ENCODE results near the gene TP53TG5. TPM values are rescaled to one million over a fixed set of nuclear protein-coding genes. Genes with fewer than 3 reads are reported as not detected.

Gene TP53TG5
- total RNA-seq, 2 donors from 2014 or later: 0.51 TPM; not detected in 1

GRCh38 chr20:45339799-45340198 is 38.3 kb downstream of the TP53TG5 start:
- Histone ChIP-seq H3K4me3 (no peak overlapping the region), H3K36me3 (no peaks in the 10 kb centered on the region), H3K27ac (peak overlapping the region; percentile 92 to 94), H3K9me3 (no peaks in the 10 kb centered on the region), H3K4me1 (replicated peaks) (peaks cover 26% of the 10 kb centered on the region), H3K27me3 (replicated peaks; ENCODE audit: insufficient read depth) (no peaks in the 10 kb centered on the region)
- no peak for DNase-seq (ENCODE audit: low spot score)
- intact Hi-C loops (cut with DNase I): no loop called here
- TF ChIP-seq CTCF (IDR thresholded peaks at IDR 0.05): no peak
- no peak for TF ChIP-seq POLR2AphosphoS5 (IDR thresholded peaks at IDR 0.05)
- TF ChIP-seq POLR2A (IDR thresholded peaks at IDR 0.05): no peak
- 70% methylated on average over 2 of the region's 2 CpGs for WGBS

- 62% methylated on average over 6 of the region's 6 CpGs for WGBS
- peaks cover 22% of the 10 kb centered on the region for H3K4me1 ChIP-seq (replicated peaks)
- peak overlapping the region; percentile 42 to 94 for H3K27ac ChIP-seq
- H3K4me3 ChIP-seq: no peak overlapping the region
- DNase-seq (ENCODE audit: low spot score): no peak
- H3K27me3 ChIP-seq (replicated peaks; ENCODE audit: insufficient read depth): no peaks in the 10 kb centered on the region
- H3K36me3 ChIP-seq: no peaks in the 10 kb centered on the region
- intact Hi-C loops (cut with DNase I): no loop called here
- no peaks in the 10 kb centered on the region for H3K9me3 ChIP-seq
- TF ChIP-seq POLR2A (IDR thresholded peaks at IDR 0.05): no peak
- TF ChIP-seq POLR2AphosphoS5 (IDR thresholded peaks at IDR 0.05): no peak
- no peak for TF ChIP-seq CTCF (IDR thresholded peaks at IDR 0.05)
Measured at GRCh38 chr20:45339084-45339483, 39.0 kb downstream of the TP53TG5 start.

- Histone ChIP-seq H3K4me3 (no peak overlapping the region), H3K4me1 (replicated peaks) (peaks cover 22% of the 10 kb centered on the region), H3K27me3 (replicated peaks; ENCODE audit: insufficient read depth) (no peaks in the 10 kb centered on the region), H3K9me3 (no peaks in the 10 kb centered on the region), H3K27ac (peak overlapping the region; percentile 42 to 54), H3K36me3 (no peaks in the 10 kb centered on the region)
- no peak for DNase-seq (ENCODE audit: low spot score)
- TF ChIP-seq POLR2AphosphoS5 (IDR thresholded peaks at IDR 0.05) (no peak), POLR2A (IDR thresholded peaks at IDR 0.05) (no peak), CTCF (IDR thresholded peaks at IDR 0.05) (no peak)
- intact Hi-C loops (cut with DNase I): no loop called here
- WGBS: 92% methylated on average over 11 of the region's 11 CpGs
Measured at GRCh38 chr20:45338121-45339030, 39.7 kb downstream of the TP53TG5 start.

- Histone ChIP-seq H3K27me3 (replicated peaks; ENCODE audit: insufficient read depth) (no peaks in the 10 kb centered on the region), H3K4me1 (replicated peaks) (peaks cover 18% of the 10 kb centered on the region), H3K36me3 (peaks cover 0 to 4% of the 10 kb centered on the region in 2 donors), H3K9me3 (no peaks in the 10 kb centered on the region), H3K4me3 (no peak overlapping the region), H3K27ac (peak overlapping the region; percentile 42 to 54)
- 49% methylated on average over 14 of the region's 15 CpGs for WGBS
- no peak for DNase-seq (ENCODE audit: low spot score)
- intact Hi-C loops (cut with DNase I): no loop called here
- TF ChIP-seq POLR2AphosphoS5 (IDR thresholded peaks at IDR 0.05): peak; percentile 34
- TF ChIP-seq POLR2A (IDR thresholded peaks at IDR 0.05): no peak
Measured at GRCh38 chr20:45337367-45338120, 40.6 kb downstream of the TP53TG5 start.

Data from prostate gland (tissue), 2 donors.